Keratinocyte (primary cell): ENCODE results near the gene BTBD1. TPM values are rescaled to one million over a fixed set of nuclear protein-coding genes. Genes with fewer than 3 reads are reported as not detected.

Experiments used
- DNase-seq: peaks from one replicate; pipeline ENCODE4 v3.0.0-alpha.2; 2011; ENCODE audit warnings: low read depth, missing footprints, low spot score
- FAIRE-seq: peaks from 2 replicates; lab custom pipeline; 2011; peaks lifted over from hg19 to GRCh38; lab: Jason Lieb, UNC
- H2AFZ ChIP-seq: 2 replicates; pipeline ENCODE4 v1.6.0; 2012; ENCODE audit warnings: low read length, control low read depth, inconsistent platforms; ENCODE audit not compliant: control insufficient read depth
- H3K27ac ChIP-seq: 2 replicates; pipeline ENCODE4 v1.5.1; 2011; ENCODE audit warnings: low read length; ENCODE audit not compliant: control insufficient read depth, insufficient read depth
- H3K27me3 ChIP-seq: 3 replicates; pipeline ENCODE4 v1.6.0; 2011; ENCODE audit warnings: low read length; ENCODE audit not compliant: control insufficient read depth, insufficient read depth; ENCODE audit errors: extremely low read depth
- H3K36me3 ChIP-seq, 2 experiments: 2 replicates in 1 of 2; 3 replicates in 1 of 2; pipeline ENCODE4 v1.5.1; 2011; ENCODE audit warnings: low read length in 2 of 2, mild to moderate bottlenecking in 1 of 2; ENCODE audit not compliant: control insufficient read depth in 2 of 2, insufficient read depth in 2 of 2; ENCODE audit errors: extremely low read depth in 1 of 2
- H3K4me1 ChIP-seq: 3 replicates; pipeline ENCODE4 v1.5.1; 2011; ENCODE audit warnings: low read length; ENCODE audit not compliant: control insufficient read depth, insufficient read depth; ENCODE audit errors: extremely low read depth
- H3K4me2 ChIP-seq: 3 replicates; pipeline ENCODE4 v1.6.0; 2011; ENCODE audit warnings: low read depth, low read length; ENCODE audit not compliant: control insufficient read depth, insufficient read depth; ENCODE audit errors: extremely low read depth
- H3K4me3 ChIP-seq, 3 experiments: fragments of 200-600 bp in 1 of 3; sonication (generic) in 1 of 3; 2 replicates in 2 of 3; 3 replicates in 1 of 3; pipeline ENCODE4 v1.5.1; 2011 to 2016; ENCODE audit warnings: low read length in 3 of 3, mild to moderate bottlenecking in 3 of 3, control low read depth in 2 of 3, inconsistent platforms in 1 of 3, low read depth in 1 of 3, mixed read lengths in 1 of 3, mixed run types in 1 of 3, moderate library complexity in 1 of 3; ENCODE audit not compliant: control insufficient read depth in 2 of 3, insufficient read depth in 2 of 3; ENCODE audit errors: extremely low read depth in 1 of 3
- H3K79me2 ChIP-seq: 2 replicates; pipeline ENCODE4 v1.6.0; 2012; ENCODE audit warnings: low read length; ENCODE audit not compliant: control insufficient read depth, insufficient read depth
- H3K9ac ChIP-seq: 3 replicates; pipeline ENCODE4 v1.6.0; 2011; ENCODE audit warnings: low read length; ENCODE audit not compliant: control insufficient read depth, insufficient read depth; ENCODE audit errors: extremely low read depth
- H3K9me1 ChIP-seq: 3 replicates; pipeline ENCODE4 v1.6.0; 2011; ENCODE audit warnings: low read length; ENCODE audit not compliant: control insufficient read depth, insufficient read depth; ENCODE audit errors: extremely low read depth
- H3K9me3 ChIP-seq: 2 replicates; pipeline ENCODE4 v1.5.1; 2012; ENCODE audit warnings: low read depth, low read length; ENCODE audit not compliant: control insufficient read depth
- H4K20me1 ChIP-seq: 3 replicates; pipeline ENCODE4 v1.6.0; 2011; ENCODE audit warnings: low read length; ENCODE audit not compliant: control insufficient read depth, insufficient read depth; ENCODE audit errors: extremely low read depth
- EZH2 ChIP-seq: IDR thresholded peaks from one replicate; pipeline ENCODE4 v1.6.1; 2012; ENCODE audit warnings: inconsistent platforms, mild to moderate bottlenecking, low read length, moderate library complexity
- dilution Hi-C: fragments of 300-500 bp; cut with MboI; formaldehyde crosslinking; loops from one replicate; pipeline ENCODE4 v1.7.0; 2020; ENCODE audit warnings: low sequenced_read_pairs; ENCODE audit not compliant: extremely low pct_ligation_motif_present
- polyA plus RNA-seq, 5 experiments: library from polyadenylated mRNA; depleted of rRNA in 3 of 5; stranded (reverse) in 3 of 5; stranded (forward) in 1 of 5; unstranded in 1 of 5; fragments of >200 nt; gene quantifications; 1 replicate in 1 of 5; 2 replicates in 3 of 5; 3 replicates in 1 of 5; pipeline versions ENCODE4 v1.2.1 to v1.2.3, GENCODE V29; 2011 to 2012; ENCODE audit warnings: missing spikeins in 2 of 5, low read depth in 1 of 5, low replicate concordance in 1 of 5
- TF ChIP-seq, protein P1 (sequence below), 3 experiments: IDR thresholded peaks in 1 of 3; conservative IDR thresholded peaks in 1 of 3; optimal IDR thresholded peaks in 1 of 3; 2 replicates in 2 of 3; 3 replicates in 1 of 3; pipeline versions ENCODE3 to v1.5.1; 2011; ENCODE audit warnings: low read length in 3 of 3, mild to moderate bottlenecking in 3 of 3, moderate library complexity in 2 of 3, control low read depth in 1 of 3, inconsistent platforms in 1 of 3; ENCODE audit not compliant: insufficient read depth in 2 of 3; ENCODE audit errors: extremely low read depth in 1 of 3

BTBD1 gene
- polyA plus RNA-seq, 1 donor (not counting 4 experiments of a cell fraction or from before 2014, with no cell fraction given), result 70.5 TPM

DNA sequence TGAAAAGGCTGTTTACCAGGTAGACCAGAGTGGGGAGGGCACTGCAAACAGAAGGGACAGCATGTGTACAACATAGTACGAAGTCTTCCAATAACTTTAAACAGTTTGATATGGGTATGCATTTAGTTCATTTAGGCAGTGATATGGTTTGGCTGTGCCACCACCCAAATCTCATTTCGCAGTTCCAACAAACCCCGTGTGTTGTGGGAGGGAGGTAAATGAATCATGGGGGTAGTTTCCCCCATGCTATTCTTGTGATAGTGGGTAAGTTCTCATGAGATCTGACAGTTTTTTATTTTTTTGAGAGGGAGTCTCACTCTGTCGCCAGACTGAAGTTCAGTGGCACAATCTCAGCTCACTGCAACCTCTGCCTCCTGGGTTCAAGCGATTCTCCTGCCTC lies 88.6 kb downstream of the BTBD1 start:
- Histone ChIP-seq H3K27me3 (no peaks in the 10 kb centered on the region), H3K9me3 (no peaks in the 10 kb centered on the region), H3K27ac (no peak overlapping the region), H3K4me1 (no peaks in the 10 kb centered on the region), H3K4me2 (no peak overlapping the region), H4K20me1 (no peaks in the 10 kb centered on the region), H3K4me3 (no peak overlapping the region), H3K79me2 (no peaks in the 10 kb centered on the region), H3K9ac (no peak overlapping the region), H3K9me1 (no peaks in the 10 kb centered on the region), H2AFZ (no peak overlapping the region), H3K36me3 (no peaks in the 10 kb centered on the region)
- dilution Hi-C loops, result no loop called here
- no peak for TF ChIP-seq EZH2
- TF ChIP-seq, protein P1, sequence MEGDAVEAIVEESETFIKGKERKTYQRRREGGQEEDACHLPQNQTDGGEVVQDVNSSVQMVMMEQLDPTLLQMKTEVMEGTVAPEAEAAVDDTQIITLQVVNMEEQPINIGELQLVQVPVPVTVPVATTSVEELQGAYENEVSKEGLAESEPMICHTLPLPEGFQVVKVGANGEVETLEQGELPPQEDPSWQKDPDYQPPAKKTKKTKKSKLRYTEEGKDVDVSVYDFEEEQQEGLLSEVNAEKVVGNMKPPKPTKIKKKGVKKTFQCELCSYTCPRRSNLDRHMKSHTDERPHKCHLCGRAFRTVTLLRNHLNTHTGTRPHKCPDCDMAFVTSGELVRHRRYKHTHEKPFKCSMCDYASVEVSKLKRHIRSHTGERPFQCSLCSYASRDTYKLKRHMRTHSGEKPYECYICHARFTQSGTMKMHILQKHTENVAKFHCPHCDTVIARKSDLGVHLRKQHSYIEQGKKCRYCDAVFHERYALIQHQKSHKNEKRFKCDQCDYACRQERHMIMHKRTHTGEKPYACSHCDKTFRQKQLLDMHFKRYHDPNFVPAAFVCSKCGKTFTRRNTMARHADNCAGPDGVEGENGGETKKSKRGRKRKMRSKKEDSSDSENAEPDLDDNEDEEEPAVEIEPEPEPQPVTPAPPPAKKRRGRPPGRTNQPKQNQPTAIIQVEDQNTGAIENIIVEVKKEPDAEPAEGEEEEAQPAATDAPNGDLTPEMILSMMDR (optimal IDR thresholded peaks at IDR 0.05 in 1 of 3, IDR thresholded peaks at IDR 0.05 in 1 of 3, conservative IDR thresholded peaks at IDR 0.05 in 1 of 3; ENCODE audit: extremely low read depth in 1 of 3, insufficient read depth in 2 of 3, low read length in 3 of 3), result no peak
- no peak for FAIRE-seq
- DNase-seq, result no peak

DNA sequence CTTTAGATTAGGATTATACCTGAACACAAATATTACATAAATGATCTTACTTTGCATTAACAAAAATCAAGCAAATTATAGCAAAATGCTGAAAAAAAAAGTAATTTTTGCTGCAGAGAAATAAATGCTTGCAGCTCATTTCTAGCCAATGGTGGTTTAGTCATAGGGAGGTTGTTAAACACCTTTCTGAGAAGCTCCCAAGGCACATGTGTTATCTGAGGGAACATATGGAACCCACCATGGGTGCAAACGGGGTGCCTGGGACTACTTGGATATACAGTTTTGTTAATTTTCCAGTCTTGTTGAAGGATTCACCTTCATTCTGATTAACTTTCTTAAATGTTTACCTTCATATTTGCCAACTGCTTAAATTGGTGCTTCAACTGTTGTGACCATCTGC lies 90.0 kb downstream of the BTBD1 start:
- Histone ChIP-seq H3K4me1 (no peaks in the 10 kb centered on the region), H3K4me2 (no peak overlapping the region), H3K36me3 (no peaks in the 10 kb centered on the region), H3K27me3 (no peaks in the 10 kb centered on the region), H3K4me3 (no peak overlapping the region), H3K9me1 (no peaks in the 10 kb centered on the region), H3K79me2 (no peaks in the 10 kb centered on the region), H3K27ac (no peak overlapping the region), H2AFZ (no peak overlapping the region), H3K9ac (no peak overlapping the region), H3K9me3 (no peaks in the 10 kb centered on the region), H4K20me1 (no peaks in the 10 kb centered on the region)
- FAIRE-seq, result no peak
- dilution Hi-C loops, result no loop called here
- no peak for DNase-seq
- TF ChIP-seq, protein P1 (optimal IDR thresholded peaks at IDR 0.05 in 1 of 3, IDR thresholded peaks at IDR 0.05 in 1 of 3, conservative IDR thresholded peaks at IDR 0.05 in 1 of 3; ENCODE audit: extremely low read depth in 1 of 3, insufficient read depth in 2 of 3, low read length in 3 of 3), result no peak
